ENCODE measurements around the gene NCKAP1. TPM values are rescaled to one million over a fixed set of nuclear protein-coding genes. Genes with fewer than 3 reads are reported as not detected.

Gene NCKAP1
- total and polyA plus RNA-seq, 2 of the 4 experiments (the other 2 are of a cell fraction) = 91.1 to 160 TPM

GRCh38 chr2:182977463-182977862 is 60.8 kb downstream of the NCKAP1 start:
- Histone ChIP-seq H3K4me1 (ENCODE audit: control insufficient read depth, insufficient read depth, low read length) (no peaks in the 10 kb centered on the region), H2AFZ (replicated peaks; ENCODE audit: low read length, poor library complexity) (no peak overlapping the region), H2BK5ac (ENCODE audit: low read depth, low read length, poor library complexity, severe bottlenecking) (no peak overlapping the region), H3K9ac (ENCODE audit: low read depth, low read length) (no peak overlapping the region), H3K18ac (ENCODE audit: low read depth, low read length) (no peak overlapping the region), H4K20me1 (ENCODE audit: insufficient read depth, low read length) (no peaks in the 10 kb centered on the region), H3K4ac (ENCODE audit: low read depth, low read length) (no peak overlapping the region), H3K9me1 (ENCODE audit: insufficient read depth, low read length) (no peaks in the 10 kb centered on the region), H4K91ac (ENCODE audit: insufficient read depth, low read depth, low read length) (no peak overlapping the region), H3K79me1 (ENCODE audit: low read depth in 1 of 2, low read length in 2 of 2) (peaks cover 0 to 5% of the 10 kb centered on the region in 2 experiments; a peak in 1 of 4 replicates), H2BK120ac (ENCODE audit: low read depth, low read length) (no peak overlapping the region), H3K23ac (ENCODE audit: low read depth, low read length) (no peak overlapping the region), H3K27me3 (ENCODE audit: control insufficient read depth, insufficient read depth, low read length) (no peaks in the 10 kb centered on the region), H2AK5ac (ENCODE audit: low read depth, low read length) (no peak overlapping the region), H2BK20ac (ENCODE audit: low read depth, low read length) (no peak overlapping the region), H2AK9ac (replicated peaks; ENCODE audit: low read depth, low read length, poor library complexity) (no peak overlapping the region), H3K36me3 (ENCODE audit: control insufficient read depth, insufficient read depth, low read length) (peaks cover 28% of the 10 kb centered on the region), H3K4me2 (ENCODE audit: low read depth, low read length) (no peak overlapping the region), H2BK15ac (ENCODE audit: low read depth, low read length) (no peak overlapping the region), H4K5ac (ENCODE audit: low read depth, low read length) (peak overlapping the region; percentile 41; the same call in 1 of the 2 replicates), H3K56ac (ENCODE audit: extremely low read depth, insufficient read depth, low read length) (no peak overlapping the region), H3K4me3 (ENCODE audit: insufficient read depth, low read depth, low read length) (no peak overlapping the region), H3K9me3 (ENCODE audit: control insufficient read depth, insufficient read depth, low read length) (no peaks in the 10 kb centered on the region), H3K27ac (ENCODE audit: insufficient read depth, low read length) (no peak overlapping the region), H3K14ac (replicated peaks; ENCODE audit: low read depth, low read length) (no peak overlapping the region), H4K8ac (ENCODE audit: low read depth in 2 of 2, low read length in 2 of 2) (no peak overlapping the region)
- WGBS, 2 experiments (ENCODE audit: extremely low coverage in 2 of 2, insufficient read length in 1 of 2) = no CpG with 5 or more reads among the region's 1 CpG
- intact Hi-C loops (cut with micrococcal nuclease) (loop anchor here (10.0 kb wide), 1 partner anchor 53 kb away; no protein-coding TSS in a partner anchor), in situ Hi-C loops (cut with MboI; ENCODE audit: low sequenced_read_pairs) (no loop called here), dilution Hi-C loops (cut with HindIII; ENCODE audit: low sequenced_read_pairs, unreplicated experiment) (no loop called here)
- ChIA-PET CTCF (interaction anchor here (0.6 kb wide), 1 partner anchor 193 kb away, joined by 3 read pairs; no protein-coding TSS in a partner anchor), POLR2A (ENCODE audit: unreplicated experiment) (interaction anchor here (0.6 kb wide), 1 partner anchor 215 kb away, joined by 6 read pairs; no protein-coding TSS in a partner anchor)
- DNase-seq = no peak
- BruUV-seq (replicated peaks) = no TSS peak
- TF ChIP-seq POLR2A (IDR thresholded peaks at IDR 0.05; ENCODE audit: low read depth, low read length) = no peak
- TF ChIP-seq ELK1 (IDR thresholded peaks at IDR 0.05; ENCODE audit: borderline replicate concordance, low read depth, low read length) = no peak
- no peak for TF ChIP-seq SMC3 (IDR thresholded peaks at IDR 0.05; ENCODE audit: low read depth, low read length)
- no peak for TF ChIP-seq CTCF (conservative IDR thresholded peaks at IDR 0.05; ENCODE audit: low read depth, low read length)
- no peak for TF ChIP-seq MXI1 (IDR thresholded peaks at IDR 0.05; ENCODE audit: borderline replicate concordance, low read depth, low read length)
- no peak for TF ChIP-seq RFX5 (IDR thresholded peaks at IDR 0.05; ENCODE audit: low read depth, low read length)
- no peak for TF ChIP-seq BHLHE40 (IDR thresholded peaks at IDR 0.05; ENCODE audit: low read depth, low read length)
- TF ChIP-seq CEBPB (IDR thresholded peaks at IDR 0.05; ENCODE audit: low read depth, low read length) = no peak
- ATAC-seq (ENCODE audit: low read depth) = no peak
